Renal cortex interstitium (tissue), 15 donors: ENCODE data around the gene ADGRB3. TPM values are rescaled to one million over a fixed set of nuclear protein-coding genes. Genes with fewer than 3 reads are reported as not detected.

Experiments used
- DNase-seq, 11 donors: peaks; one replicate each; pipeline ENCODE4 v3.0.0-alpha.2; 2013; ENCODE audit warnings: low read depth in 9 of 11, low spot score in 4 of 11; ENCODE audit errors: extremely low read depth in 1 of 11
- long read RNA-seq, 16 experiments: transcript quantifications; one replicate each; lab custom pipeline, GENCODE V29; 2026
- polyA plus RNA-seq, 3 donors: library from polyadenylated mRNA; unstranded; fragments of 120-200 nt; gene quantifications; one replicate each; pipeline ENCODE4 v1.2.1, GENCODE V29; 2013; ENCODE audit not compliant: insufficient read length in 3 of 3

The ADGRB3 gene
- 1 to 10 TPM; 3.3 to 3.6 (median 3.6) TPM for polyA plus RNA-seq
- long read RNA-seq, donor 1, result 0 reads
- long read RNA-seq, donor 2, result 0 reads
- long read RNA-seq, donor 3, result 0 reads
- long read RNA-seq, donor 4, result 0 reads
- long read RNA-seq, donor 5, result 0 reads
- long read RNA-seq, donor 6, result 0 reads
- long read RNA-seq, donor 7, result 0 reads
- long read RNA-seq, donor 8, result 0 reads
- long read RNA-seq, donor 9, result 0 reads
- long read RNA-seq, donor 10, result 0 reads
- long read RNA-seq, donor 11, result 0 reads
- long read RNA-seq, donor 12, result 0 reads
- long read RNA-seq, donor 13, result 0 reads
- long read RNA-seq, donor 14, result 0 reads
- long read RNA-seq, donor 15, result 0 reads
- long read RNA-seq, donor 16, result 0 reads

- peak in 10 of 11 donors; percentile 69 to 85 (median 80) for DNase-seq
Observed at GRCh38 chr6:68634726-68635411, at the start of gene ADGRB3. Gene ADGRB3 (plus strand): TSS chr6:68635282. CDS start chr6:68638676, 3,394 bp downstream.

GRCh38 chr6:68593558-68593957 lies 41.5 kb upstream of the ADGRB3 start:
- no peak for DNase-seq

- no peak for DNase-seq
Observed at GRCh38 chr6:68597642-68598041, 37.4 kb upstream of the ADGRB3 start.

GRCh38 chr6:68615938-68616337 lies 19.1 kb upstream of the ADGRB3 start:
- no peak for DNase-seq

- no peak for DNase-seq
Observed at GRCh38 chr6:68625998-68626397, 9.1 kb upstream of the ADGRB3 start.

- no peak for DNase-seq
Observed at GRCh38 chr6:68628161-68628560, 6.9 kb upstream of the ADGRB3 start.

- DNase-seq, result no peak
Observed at GRCh38 chr6:68632734-68633133, 2.3 kb upstream of the ADGRB3 start.

- no peak for DNase-seq
Observed at GRCh38 chr6:68633281-68633971, 1.7 kb upstream of the ADGRB3 start.

- no peak for DNase-seq
Observed at GRCh38 chr6:68633972-68634725, 933 bp upstream of the ADGRB3 start.

- no peak for DNase-seq
Observed at GRCh38 chr6:68635412-68635705, 277 bp downstream of the ADGRB3 start.

GRCh38 chr6:68635706-68636513 lies 828 bp downstream of the ADGRB3 start:
- peak in 1 of 11 donors; percentile 21 for DNase-seq

GRCh38 chr6:68636666-68637065 lies 1.6 kb downstream of the ADGRB3 start:
- DNase-seq, result no peak

GRCh38 chr6:68637071-68637470 lies 2.0 kb downstream of the ADGRB3 start:
- no peak for DNase-seq

GRCh38 chr6:68637782-68638181 lies 2.7 kb downstream of the ADGRB3 start:
- DNase-seq, result no peak

GRCh38 chr6:68638230-68638900 lies 3.3 kb downstream of the ADGRB3 start:
- DNase-seq, result peak in 1 of 11 donors; percentile 35

GRCh38 chr6:68639211-68639610 lies 4.1 kb downstream of the ADGRB3 start:
- no peak for DNase-seq

- DNase-seq, result no peak
Observed at GRCh38 chr6:68639826-68640490, 4.9 kb downstream of the ADGRB3 start.

- no peak for DNase-seq
Observed at GRCh38 chr6:68640491-68640835, 5.4 kb downstream of the ADGRB3 start.
